OCI-LY7 (cell line): ENCODE results near the gene SNX17.

Experiments
- CTCF ChIP-seq: fragments of 200-600 bp; sonication (generic); conservative IDR thresholded peaks from 2 replicates; pipeline ENCODE4 v1.5.1; 2014; ENCODE audit warnings: mild to moderate bottlenecking, antibody characterized with exemption, low read length, moderate library complexity, mixed read lengths
- EZH2phosphoT487 ChIP-seq: fragments of 200-600 bp; sonication (generic); IDR thresholded peaks from 2 replicates; pipeline ENCODE4 v1.6.1; 2018; ENCODE audit warnings: low read depth, borderline replicate concordance, mild to moderate bottlenecking, mixed run types, antibody characterized with exemption, low read length, moderate library complexity, mixed read lengths

- no peak for TF ChIP-seq EZH2phosphoT487
- TF ChIP-seq CTCF = no peak
Measured at GRCh38 chr2:27354597-27354927, 15.9 kb upstream of the SNX17 start.
